Skeletal muscle cell (primary cell): ENCODE measurements around the gene SNAPC4.

ENCODE experiments used
- DNase-seq: peaks from one replicate; pipeline ENCODE4 v3.0.0-alpha.2; 2010; ENCODE audit warnings: low read depth
- H3K4me3 ChIP-seq: 2 replicates; pipeline ENCODE4 v1.5.1; 2011; ENCODE audit warnings: low read depth, mild to moderate bottlenecking, control low read depth, low read length, moderate library complexity

The SNAPC4 gene

DNA sequence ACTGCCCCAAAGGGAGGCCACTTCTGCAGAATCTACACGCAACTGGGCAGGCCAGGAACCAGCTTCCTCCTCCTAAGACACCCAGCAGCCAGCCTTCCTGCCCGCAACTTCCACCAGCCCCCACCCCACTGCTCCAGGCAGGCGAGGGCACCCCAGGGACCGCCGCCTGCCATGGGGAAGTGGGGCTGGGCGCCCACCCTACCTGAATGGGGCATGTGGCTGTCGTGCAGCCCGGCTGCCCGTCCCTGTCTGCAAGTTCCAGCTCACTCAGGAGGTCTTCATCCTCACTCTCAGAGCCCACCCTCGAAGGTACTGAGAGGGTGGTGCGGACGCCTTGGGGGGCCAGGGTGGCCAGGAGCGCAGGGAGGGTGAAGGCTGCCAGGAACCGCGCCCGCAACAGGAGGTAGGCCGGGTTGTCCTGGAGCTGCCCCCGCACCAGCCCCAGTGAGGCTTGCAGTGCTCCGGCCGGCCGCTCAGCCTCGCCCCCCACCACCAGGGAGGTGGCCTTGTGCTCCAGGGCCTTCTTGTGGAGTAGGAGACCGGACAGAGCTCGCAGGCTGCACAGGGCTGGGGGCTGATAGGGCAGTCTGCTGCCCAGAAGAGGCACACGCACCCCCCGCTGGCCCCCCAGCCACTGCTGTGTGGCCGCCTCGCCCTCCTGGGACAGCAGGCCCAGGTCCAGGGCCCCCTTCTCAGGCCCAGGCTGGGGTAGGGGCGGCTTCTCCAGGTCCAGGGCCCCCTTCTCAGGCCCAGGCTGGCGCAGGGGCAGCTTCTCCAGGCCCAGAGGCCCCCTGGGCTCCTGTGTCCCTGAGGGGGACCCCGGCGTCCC is 22.4 kb downstream of the SNAPC4 start:
- no peak for DNase-seq
- no peak overlapping the region for H3K4me3 ChIP-seq

DNA sequence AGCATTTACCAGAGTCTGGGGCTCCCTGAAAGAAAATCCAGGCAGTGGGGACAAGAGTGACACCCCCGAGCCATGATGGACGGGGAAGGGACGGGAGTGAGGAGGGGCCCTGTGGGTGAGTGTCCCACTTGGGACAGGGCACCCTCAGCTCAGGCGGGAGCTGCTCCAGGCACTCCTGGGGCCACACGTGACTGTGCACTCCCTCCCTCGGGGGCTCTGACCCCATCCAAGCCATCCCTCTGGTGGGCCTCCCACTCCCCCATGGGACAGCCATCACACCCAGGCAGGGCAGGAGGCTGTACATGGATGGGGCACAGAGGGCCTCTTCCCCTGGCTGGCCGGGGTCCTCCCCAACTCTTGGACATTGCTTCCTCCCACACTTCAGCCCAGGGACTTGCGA is 23.5 kb downstream of the SNAPC4 start:
- no peak for DNase-seq
- no peak overlapping the region for H3K4me3 ChIP-seq

DNA sequence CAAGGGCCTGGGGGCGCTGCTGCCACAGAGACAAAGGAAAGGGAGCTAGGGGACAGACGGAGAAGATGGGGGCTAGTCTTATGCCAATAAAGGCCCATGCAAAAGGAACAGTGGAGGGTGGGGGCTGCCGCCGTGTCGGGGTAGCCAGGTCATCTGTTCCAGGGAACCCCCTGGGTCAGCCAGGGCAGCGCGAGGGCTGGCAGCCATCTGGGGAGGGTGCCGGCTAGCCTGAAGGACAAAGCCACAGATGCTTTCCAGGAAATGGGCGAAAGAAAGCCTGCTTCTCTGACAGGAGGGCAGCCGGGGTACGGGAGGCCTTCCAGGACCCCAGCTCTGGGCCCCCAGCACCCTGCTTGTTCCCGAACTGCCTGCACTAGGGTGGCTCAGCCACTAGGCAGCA is 24.9 kb downstream of the SNAPC4 start:
- no peak for DNase-seq
- H3K4me3 ChIP-seq, result no peak overlapping the region

DNA sequence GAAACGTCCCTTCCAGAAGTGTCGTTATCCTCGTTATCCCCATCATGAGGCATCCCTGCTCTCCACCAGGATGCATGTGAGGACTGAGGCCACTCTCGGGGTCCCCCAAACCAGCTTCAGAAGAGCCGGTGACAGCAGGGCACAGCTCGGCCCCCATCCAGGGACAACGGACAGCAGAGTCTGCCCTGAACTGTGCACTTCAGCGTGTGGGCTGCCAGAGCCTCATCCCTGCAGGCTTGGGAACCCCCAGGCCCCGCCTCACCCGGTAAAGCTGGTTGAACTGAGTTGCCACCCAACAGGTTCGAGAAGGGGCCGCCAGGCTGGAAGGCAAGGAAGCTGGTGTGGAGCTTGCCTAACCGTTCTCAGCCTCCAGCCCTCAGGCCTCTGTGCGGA is 25.8 kb downstream of the SNAPC4 start:
- no peak overlapping the region for H3K4me3 ChIP-seq
- no peak for DNase-seq

DNA sequence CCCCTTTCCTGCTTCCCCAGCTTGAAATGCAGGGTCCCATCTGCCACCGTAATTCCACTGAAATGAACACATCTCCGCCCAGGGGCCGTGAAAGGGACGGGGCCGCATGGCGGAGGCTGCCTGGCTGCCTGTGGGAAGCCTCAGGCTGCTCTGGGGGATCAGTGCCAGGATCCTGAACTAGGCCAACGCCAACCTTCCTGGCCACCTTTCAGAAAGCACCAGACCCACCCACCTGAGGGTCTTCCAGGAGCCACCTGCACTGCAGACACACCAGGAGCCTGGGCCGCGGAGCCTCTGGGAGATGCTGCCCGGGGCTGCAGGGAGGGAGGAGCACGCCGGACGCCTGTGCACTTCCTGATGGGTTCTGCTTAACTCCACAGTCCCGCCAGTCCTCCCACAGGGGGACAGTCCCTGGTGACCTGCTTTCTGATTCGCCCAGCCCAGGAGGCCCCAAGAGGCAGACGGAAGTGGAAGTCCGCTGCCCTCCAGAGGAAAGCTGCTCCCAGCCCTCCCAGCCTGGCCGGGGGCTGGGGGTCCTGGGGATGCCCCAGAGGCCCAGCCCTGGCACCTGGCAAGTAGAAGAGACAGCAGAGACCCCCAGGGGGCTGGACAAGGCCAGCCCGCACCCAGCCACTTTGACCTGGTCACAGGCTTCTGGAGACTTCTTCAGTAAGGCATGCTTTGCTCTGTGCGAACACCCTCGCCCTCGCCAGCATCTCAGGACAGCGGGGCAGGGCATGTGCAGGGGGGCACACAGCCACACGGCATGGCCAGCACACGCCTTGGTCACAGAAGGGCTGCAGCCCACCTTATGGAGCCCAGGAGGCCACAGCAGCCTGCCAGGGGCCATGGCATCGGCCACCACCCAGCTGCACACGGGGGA is 26.4 kb downstream of the SNAPC4 start, which contains the start of gene CARD9:
TSS of gene CARD9 (minus strand) at position 370 of the 883 bp plus-strand sequence. CDS start 1,591 bp downstream, outside the sequence.
- DNase-seq, result no peak
- no peak within 1 kb of the TSS for H3K4me3 ChIP-seq

DNA sequence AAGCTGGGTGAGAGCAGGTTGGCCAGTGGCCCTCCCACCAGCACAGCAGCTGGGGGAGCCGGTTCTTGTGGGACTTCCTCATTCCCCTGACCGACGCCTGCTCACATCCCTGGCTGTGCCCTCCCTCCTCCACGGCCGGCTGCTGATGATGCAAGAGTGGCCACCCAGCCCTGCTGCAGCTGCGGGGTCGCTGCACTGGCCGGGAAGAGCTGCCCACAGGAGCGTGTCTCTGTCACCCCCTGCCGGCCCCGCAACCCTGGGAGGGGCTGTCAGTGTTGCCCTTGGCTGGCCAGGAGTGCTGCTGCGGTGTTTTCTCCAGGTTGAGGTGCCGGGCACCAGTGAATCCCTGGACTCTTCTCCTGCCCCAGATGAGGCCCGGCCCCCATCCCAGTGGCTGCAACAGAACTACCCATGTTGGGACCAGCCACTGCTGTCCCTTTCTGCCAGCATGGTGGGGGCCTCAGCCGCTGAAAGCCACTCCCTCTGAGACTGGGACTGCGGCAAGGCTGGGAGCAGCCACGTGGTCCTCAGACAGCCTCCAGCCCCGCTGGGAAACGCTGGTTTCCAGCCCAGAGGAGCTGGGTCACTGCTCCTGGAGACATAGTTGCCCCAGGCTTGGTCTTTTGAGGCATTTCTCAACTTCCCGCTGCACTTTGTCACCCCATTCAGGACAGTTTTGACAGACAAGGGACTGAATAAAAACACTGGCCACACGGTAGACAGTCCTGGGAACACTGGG is 27.2 kb downstream of the SNAPC4 start:
- no peak overlapping the region for H3K4me3 ChIP-seq
- DNase-seq, result peak; percentile 47

DNA sequence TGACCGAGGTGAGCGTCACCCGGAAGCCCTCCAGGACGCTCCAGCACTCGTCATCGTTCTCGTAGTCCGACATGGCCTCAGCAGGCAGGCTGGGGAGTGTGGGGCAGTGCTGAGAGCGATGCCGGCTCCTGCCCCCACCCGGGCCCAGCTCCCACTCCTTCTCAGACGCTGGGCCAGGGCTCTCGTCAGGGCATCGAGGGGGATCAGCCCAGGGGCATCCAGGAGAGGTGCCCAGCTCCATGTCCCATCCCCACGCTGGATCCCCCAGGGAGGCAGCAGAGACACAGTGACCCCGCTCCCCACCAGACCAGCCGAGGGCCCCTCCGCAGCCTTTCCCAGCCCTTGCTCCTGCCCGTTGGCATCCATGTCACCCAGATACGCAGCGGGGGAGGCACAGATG is 28.0 kb downstream of the SNAPC4 start:
- H3K4me3 ChIP-seq, result no peak overlapping the region
- no peak for DNase-seq

DNA sequence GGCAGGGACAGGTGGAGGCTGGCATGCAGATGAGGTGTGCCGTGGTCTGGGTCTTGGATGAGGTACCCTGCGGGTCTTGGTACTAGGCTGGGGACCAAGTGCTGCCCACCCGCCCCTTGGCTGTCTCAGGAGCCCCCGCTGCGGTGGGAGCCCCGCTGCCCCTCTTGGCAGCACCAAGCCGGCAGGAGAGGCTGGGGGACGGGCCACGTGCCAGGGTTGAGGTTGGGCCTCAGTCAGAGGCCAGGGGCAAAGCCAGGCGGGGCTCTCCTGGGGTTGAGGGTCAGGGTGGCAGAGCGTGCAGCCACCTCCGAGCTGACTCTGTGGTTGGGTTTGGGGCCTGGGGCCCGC is 28.5 kb downstream of the SNAPC4 start:
- no peak for DNase-seq
- no peak overlapping the region for H3K4me3 ChIP-seq

DNA sequence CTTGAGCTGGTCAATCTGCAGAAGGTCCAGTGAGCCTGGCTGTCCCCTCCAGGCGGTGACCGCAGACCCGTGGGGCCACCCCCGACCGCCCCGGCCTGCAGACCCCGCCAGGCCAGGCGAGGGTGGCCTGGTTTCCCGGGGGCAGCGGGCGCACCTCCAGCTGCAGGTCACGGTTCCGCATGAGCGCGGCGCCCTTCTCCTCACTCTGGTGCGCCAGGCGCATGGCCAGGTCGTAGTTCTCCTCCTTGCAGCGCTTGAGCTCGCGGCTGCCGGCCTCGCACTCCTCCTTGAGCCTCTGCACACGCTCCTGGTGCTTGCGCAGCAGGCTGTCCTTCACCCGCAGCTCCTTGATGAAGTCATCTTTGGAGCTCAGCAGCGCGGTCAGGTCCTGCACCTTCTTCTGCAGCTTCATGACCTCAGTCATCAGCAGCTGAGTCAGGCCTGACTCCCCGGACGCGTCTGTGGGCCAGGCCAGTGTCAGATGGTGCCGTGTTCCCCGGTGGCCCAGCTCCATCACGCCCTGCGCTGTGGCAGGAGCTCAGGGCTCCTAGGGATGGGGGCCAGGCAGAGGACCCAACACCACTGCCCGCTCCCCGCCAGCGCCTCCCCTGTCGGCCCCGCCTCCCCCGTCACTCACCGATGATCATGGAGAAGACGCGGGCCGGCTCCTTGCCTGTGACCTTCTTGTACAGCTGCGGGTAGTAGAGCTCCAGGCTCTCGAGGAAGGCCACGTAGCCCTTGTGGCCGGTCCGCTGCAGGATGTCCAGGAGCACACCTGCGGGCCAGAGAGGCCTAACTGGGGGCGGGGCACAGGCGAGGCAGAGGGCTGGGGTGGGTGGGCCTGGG is 29.1 kb downstream of the SNAPC4 start:
- no peak for DNase-seq
- no peak overlapping the region for H3K4me3 ChIP-seq

DNA sequence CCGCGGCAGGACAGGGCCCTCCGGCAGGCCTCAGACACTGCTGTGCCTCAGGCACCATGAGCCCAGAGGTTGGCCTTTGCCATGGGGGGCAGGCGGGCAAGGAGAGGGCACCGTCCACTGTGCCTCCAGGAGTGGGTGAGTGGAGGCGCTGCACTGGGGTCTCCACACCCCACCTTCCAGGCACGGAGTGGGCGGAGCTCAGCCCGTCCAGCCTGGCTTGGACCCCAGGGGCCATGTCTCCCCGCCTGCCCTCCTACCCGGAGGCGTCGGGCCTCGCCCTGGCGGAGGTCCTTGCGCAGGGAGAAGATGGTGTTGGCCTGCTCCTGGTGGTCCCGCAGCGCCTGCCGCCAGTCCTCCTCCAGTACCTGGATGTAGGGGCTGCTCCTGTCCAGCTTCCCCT is 29.9 kb downstream of the SNAPC4 start:
- H3K4me3 ChIP-seq, result no peak overlapping the region

DNA sequence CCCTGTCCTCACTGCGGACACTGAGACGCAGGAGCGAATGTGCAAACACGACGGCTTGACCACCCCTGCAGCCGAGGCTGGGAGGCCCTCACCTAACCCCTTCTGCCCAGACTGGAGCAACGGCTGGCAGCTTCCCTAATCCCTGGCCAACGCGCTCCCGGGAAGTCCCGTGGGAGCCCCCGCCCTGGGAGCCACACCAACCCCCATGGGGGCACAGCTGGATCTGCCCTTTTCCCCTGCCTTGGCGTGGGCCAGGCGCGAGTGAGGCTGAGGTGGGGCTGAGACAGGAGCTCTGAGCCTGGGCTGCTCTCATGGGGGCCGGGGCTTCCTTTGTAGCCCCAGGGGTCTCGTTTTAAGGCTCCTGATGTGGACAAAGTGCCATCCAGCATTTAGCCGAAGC is 31.8 kb downstream of the SNAPC4 start:
- H3K4me3 ChIP-seq, result no peak overlapping the region
- DNase-seq, result no peak

More for the DNA sequence above, 29.9 kb downstream of the SNAPC4 start:
- no peak for DNase-seq

DNA sequence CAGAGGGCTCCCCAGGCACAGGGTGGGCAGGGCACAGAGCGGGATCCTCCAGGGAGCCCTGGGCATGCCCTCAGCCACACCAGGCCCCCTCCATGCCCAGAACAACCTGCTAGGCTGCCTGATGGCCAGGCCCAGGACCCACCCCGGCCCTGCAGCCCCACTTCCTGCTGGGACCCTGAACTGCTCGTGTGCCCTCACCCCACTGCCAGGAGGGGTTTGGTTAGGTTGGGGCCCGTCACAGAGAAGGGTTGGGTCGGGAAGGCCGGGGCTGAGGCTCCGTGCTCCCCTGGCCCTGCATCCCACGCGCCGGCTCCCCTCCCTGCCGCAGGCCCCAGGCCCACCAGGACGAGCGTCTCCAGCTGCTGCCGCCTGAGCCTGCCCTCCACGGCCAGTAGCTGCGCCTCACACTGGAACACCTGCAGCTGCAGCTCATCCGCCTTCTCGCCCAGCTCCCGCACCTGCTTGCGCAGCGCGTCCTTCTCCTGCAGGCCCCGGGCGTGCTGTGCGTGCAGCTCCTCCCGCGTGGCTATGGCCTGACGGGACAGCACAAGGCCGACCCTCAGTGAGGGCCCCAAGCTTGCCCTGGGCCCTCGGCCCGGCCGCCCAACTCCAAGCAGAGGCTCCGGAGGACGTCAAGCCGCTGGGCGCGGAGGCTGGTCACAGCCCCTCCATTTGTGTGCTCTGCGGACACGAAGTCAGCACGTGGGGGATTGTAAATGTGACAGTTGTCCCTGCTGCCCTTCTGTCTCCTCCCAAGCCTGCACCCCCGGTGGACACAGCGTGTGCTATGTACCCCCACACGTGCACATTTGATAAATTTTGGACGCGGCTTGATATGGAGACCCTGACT is 32.4 kb downstream of the SNAPC4 start:
- no peak overlapping the region for H3K4me3 ChIP-seq
- DNase-seq, result no peak

DNA sequence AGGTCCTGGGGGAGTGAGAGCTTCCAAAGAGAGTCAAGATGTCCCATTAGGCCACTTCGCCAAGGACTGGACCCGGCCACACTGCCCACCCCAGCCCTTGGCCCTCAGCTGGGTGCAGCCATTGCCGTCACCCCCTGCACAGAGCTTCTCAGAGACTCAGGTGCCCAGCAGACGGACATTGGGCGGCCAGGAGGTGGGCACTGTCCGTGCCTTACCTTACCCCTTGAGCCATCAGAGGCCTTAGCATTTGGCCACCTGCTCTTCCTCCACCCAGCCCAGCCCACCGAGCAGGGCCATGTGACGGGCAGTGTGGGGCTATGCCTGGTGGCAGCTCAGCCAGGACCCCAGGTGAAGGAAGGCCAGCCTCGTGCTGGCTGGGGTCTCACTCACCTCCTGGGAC is 33.1 kb downstream of the SNAPC4 start:
- no peak for DNase-seq
- no peak overlapping the region for H3K4me3 ChIP-seq

DNA sequence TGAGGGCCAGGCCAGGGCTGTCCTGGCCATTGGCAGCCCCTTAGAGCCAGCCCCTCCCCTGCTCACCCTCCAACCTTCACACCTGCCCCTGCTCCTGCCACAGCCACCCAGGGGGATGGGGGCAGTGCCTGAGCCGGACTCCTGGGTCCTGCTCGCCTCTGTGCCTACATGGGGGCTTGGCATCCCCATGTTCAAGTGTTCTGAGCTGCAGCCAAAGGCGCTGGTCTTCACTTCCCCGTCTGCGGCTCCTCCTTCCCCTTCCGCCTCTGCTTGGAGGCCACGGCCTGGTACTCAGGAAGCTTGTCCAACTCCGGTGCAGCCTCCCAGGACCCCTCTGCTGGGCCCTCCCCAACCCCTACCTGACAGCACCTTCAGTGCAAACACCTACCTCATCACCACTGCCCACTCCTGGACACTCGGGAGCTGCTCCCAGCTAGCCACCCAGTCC is 34.2 kb downstream of the SNAPC4 start:
- H3K4me3 ChIP-seq, result no peak overlapping the region
- DNase-seq, result no peak

DNA sequence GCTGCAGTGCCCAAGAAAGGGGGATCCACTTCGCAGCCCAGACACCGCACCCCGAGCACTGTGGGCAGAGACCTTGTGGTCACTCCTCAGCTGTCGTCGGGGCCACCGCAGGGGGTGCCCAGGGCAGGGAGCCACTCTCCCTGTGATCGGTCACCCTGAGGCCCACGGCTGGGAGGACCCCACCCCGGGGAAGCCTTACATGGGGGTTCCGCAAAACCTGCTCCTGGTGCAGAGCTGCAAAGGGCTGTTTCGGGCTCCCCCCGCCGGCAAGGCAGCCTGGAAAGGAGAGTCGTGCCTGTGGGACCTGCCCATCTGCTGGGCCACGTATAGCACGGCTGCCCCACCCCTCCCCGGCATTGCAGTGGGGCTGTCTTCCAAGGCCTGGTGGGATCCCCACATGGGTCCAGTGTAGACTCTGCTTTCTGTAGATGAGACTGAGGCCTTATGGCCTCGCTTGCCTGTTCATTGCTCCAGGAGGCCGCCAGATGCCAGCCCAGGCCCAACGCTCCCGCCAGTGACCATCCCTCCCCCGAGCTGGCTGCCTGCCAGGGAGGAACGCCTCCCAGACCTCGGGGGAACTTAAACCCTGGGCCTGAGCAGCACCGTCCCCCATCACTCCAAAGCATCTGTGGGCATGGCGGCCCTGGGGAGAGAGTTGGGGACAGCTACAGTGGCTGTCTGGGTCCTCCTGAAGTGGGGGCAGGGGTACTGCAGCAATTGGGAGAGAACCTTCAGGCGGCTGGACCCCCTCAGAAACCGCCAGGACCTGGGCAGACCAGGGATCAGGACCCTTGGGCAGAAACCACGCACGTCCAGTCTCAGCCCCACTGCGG is 34.8 kb downstream of the SNAPC4 start:
- no peak overlapping the region for H3K4me3 ChIP-seq
- no peak for DNase-seq

DNA sequence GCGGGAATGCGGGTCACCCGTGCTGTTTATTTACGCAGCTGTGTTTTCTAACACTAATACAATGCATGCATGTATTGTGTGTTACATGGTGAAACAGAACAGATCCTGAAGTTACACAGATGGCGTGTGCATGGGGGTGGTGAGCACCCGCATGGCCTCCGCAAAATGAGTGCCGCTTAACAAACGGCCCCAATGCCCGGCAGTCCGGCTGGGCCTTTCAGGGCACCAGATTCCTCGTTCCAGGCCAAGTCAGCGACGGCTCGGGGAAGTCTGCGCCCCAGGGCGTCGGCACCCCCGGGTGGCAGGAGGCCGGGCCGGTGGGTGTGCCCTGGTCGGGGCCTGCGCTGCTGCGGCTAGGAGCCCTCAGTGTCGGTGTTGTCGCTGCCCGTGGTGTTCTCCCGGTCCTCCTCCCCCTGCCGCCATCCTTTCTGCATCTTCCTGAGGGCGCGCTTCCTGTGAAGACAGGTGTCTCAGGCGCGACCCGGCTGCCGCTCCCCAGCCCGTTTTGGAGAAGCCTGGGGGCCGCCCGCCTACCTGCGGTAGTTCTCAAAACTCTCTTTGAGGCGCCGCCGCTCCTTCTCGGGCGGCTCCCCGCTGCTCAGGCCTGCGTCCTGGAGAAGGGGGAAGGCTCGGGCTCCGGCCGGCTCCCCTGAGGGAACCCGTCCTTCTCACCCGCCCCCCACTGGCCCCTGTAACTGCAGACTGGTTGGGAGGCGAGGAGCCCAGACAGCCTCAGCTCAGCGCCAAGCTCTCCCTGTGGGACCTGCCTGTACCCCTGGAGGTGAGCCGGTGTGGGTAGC is 35.8 kb downstream of the SNAPC4 start:
- peak overlapping the region; percentile 12 for H3K4me3 ChIP-seq
- no peak for DNase-seq
